Stomach (tissue), 4 donors: Measurements from ENCODE around the gene MCC.

Source experiments
- EP300 ChIP-seq: sonication (generic); formaldehyde crosslinking; IDR thresholded peaks from one replicate; pipeline ENCODE4 v1.6.1; 2017; ENCODE audit warnings: antibody characterized with exemption
- TF ChIP-seq, protein P1 (sequence below), 7 experiments: fragments of 450-650 bp in 4 of 7; fragments of 200-600 bp in 3 of 7; sonication (generic) in 3 of 7; IDR thresholded peaks; one replicate each; pipeline ENCODE4 v1.5.1; 2016 to 2019; ENCODE audit warnings: antibody characterized with exemption in 7 of 7, control low read depth in 2 of 7, mild to moderate bottlenecking in 1 of 7

DNA sequence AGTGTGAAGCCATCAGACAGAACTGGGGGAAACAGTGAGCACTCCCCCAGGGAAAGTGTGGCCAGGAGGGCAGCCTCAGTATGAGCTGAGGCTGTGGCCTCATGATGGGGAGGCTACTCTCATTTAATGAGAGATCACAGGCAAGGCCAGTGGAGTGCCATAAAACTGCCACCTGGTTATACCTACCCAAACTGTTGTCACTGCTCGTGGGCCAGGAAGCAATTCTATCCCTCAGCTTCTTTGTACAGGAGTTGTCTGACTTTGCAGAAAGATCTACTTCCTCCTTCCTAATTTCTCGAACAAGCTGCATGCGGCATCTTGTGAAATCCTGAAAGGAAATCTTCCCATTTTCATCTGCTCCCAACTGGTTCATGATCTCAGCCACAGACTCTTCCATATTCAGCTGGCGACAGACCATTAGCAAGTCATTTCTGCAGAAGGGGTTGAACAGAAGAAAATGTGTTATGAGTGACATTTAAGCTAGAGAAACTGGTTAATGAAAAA lies 103.4 kb downstream of the MCC start:
- TF ChIP-seq, protein P1, sequence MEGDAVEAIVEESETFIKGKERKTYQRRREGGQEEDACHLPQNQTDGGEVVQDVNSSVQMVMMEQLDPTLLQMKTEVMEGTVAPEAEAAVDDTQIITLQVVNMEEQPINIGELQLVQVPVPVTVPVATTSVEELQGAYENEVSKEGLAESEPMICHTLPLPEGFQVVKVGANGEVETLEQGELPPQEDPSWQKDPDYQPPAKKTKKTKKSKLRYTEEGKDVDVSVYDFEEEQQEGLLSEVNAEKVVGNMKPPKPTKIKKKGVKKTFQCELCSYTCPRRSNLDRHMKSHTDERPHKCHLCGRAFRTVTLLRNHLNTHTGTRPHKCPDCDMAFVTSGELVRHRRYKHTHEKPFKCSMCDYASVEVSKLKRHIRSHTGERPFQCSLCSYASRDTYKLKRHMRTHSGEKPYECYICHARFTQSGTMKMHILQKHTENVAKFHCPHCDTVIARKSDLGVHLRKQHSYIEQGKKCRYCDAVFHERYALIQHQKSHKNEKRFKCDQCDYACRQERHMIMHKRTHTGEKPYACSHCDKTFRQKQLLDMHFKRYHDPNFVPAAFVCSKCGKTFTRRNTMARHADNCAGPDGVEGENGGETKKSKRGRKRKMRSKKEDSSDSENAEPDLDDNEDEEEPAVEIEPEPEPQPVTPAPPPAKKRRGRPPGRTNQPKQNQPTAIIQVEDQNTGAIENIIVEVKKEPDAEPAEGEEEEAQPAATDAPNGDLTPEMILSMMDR (IDR thresholded peaks at IDR 0.05) = no peak
- no peak for TF ChIP-seq EP300
